Caco-2 (cell line): ENCODE results near the gene ADAM15. TPM values are rescaled to one million over a fixed set of nuclear protein-coding genes. Genes with fewer than 3 reads are reported as not detected.

Experiments used
- Bru-seq: library from RNA; stranded (reverse); fragments of 400-500 nt; gene quantifications from one replicate; lab custom pipeline; 2021; lab: Mats Ljungman, UMichigan
- BruChase-seq, 2 experiments: library from RNA; stranded (reverse); fragments of 400-500 nt; gene quantifications; one replicate each; lab custom pipeline; 2021; lab: Mats Ljungman, UMichigan
- BruUV-seq: library from RNA; stranded (reverse); fragments of 400-500 nt; replicated peaks from 2 replicates; lab custom pipeline; 2021; lab: Mats Ljungman, UMichigan
- CTCF ChIA-PET: fragments of 300-600 bp; sonication (Branson Sonifier 250); formaldehyde crosslinking; loops from one replicate; lab custom pipeline; 2022; ENCODE audit warnings: antibody characterized with exemption; lab: Charles Lee
- POLR2A ChIA-PET: fragments of 300-600 bp; sonication (Branson Sonifier 250); formaldehyde crosslinking; loops from one replicate; lab custom pipeline; 2022; ENCODE audit warnings: antibody characterized with exemption; lab: Charles Lee
- DNase-seq, 2 experiments: peaks; one replicate each; pipeline versions ENCODE4 v3.0.0 to v3.0.0-alpha.2; 2020 to 2022
- H3K27me3 ChIP-seq: replicated peaks from 2 replicates; pipeline ENCODE4 v1.6.0; 2011; ENCODE audit warnings: low read length; ENCODE audit not compliant: control insufficient read depth, insufficient read depth
- H3K36me3 ChIP-seq: 2 replicates; pipeline ENCODE4 v1.5.1; 2011; ENCODE audit warnings: low read length; ENCODE audit not compliant: control insufficient read depth, insufficient read depth
- H3K4me1 ChIP-seq: fragments of 250-450 bp; sonication (Bioruptor Pico); 2 replicates; pipeline ENCODE4 v1.5.1; 2020; ENCODE audit warnings: mild to moderate bottlenecking
- H3K4me3 ChIP-seq: 2 replicates; pipeline ENCODE4 v1.5.1; 2011; ENCODE audit warnings: low read depth, mild to moderate bottlenecking, control low read depth, low read length
- H3K9me3 ChIP-seq: fragments of 250-450 bp; sonication (Bioruptor Pico); 2 replicates; pipeline ENCODE4 v1.5.1; 2020; ENCODE audit warnings: mild to moderate bottlenecking, moderate library complexity
- H3K27ac Mint-ChIP-seq: one replicate; pipeline ENCODE4 v1.8.0; 2022; ENCODE audit warnings: mixed read lengths; ENCODE audit not compliant: unreplicated experiment
- H3K27me3 Mint-ChIP-seq: one replicate; pipeline ENCODE4 v1.8.0; 2022; ENCODE audit warnings: mixed read lengths; ENCODE audit not compliant: insufficient read depth, unreplicated experiment
- H3K36me3 Mint-ChIP-seq: one replicate; pipeline ENCODE4 v1.8.0; 2022; ENCODE audit warnings: mild to moderate bottlenecking, mixed read lengths; ENCODE audit not compliant: insufficient read depth, unreplicated experiment
- H3K4me1 Mint-ChIP-seq: one replicate; pipeline ENCODE4 v1.8.0; 2022; ENCODE audit warnings: low read depth, mixed read lengths; ENCODE audit not compliant: unreplicated experiment
- H3K4me3 Mint-ChIP-seq: one replicate; pipeline ENCODE4 v1.8.0; 2022; ENCODE audit warnings: mild to moderate bottlenecking, moderate library complexity, mixed read lengths; ENCODE audit not compliant: unreplicated experiment
- H3K9me3 Mint-ChIP-seq: one replicate; pipeline ENCODE4 v1.8.0; 2022; ENCODE audit warnings: mixed read lengths; ENCODE audit not compliant: unreplicated experiment
- CTCF ChIP-seq, 2 experiments: fragments of 200-600 bp in 1 of 2; IDR thresholded peaks; 1 replicate in 1 of 2; 2 replicates in 1 of 2; pipeline versions ENCODE4 v1.5.1 to v1.8.0; 2011 to 2022; ENCODE audit warnings: antibody characterized with exemption in 1 of 2, control low read depth in 1 of 2, inconsistent platforms in 1 of 2, low read depth in 1 of 2, low read length in 1 of 2, mild to moderate bottlenecking in 1 of 2, moderate library complexity in 1 of 2; ENCODE audit not compliant: insufficient read depth in 1 of 2, severe bottlenecking in 1 of 2, unreplicated experiment in 1 of 2
- intact Hi-C: fragments of 100-400 bp; cut with micrococcal nuclease; formaldehyde crosslinking; loops from one replicate; pipeline ENCODE4 v1.10.0; 2022; ENCODE audit not compliant: unreplicated experiment
- long read RNA-seq: library from polyadenylated mRNA; stranded (forward); transcript quantifications from one replicate; pipeline ENCODE4 v2.0.0, GENCODE V29; 2022
- total RNA-seq: library from RNA; stranded (reverse); gene quantifications from 2 replicates; pipeline ENCODE4 v1.2.3, GENCODE V29; 2022

The ADAM15 gene
- total RNA-seq (44.0 and 48.2 TPM in 2 replicates), Bru-seq, nascent RNA (percentile 43 among the genes with signal in this experiment), BruChase-seq, experiment 1, labeled RNA remaining after a 2-hour chase (percentile 53 among the genes with signal in this experiment), BruChase-seq, experiment 2, labeled RNA remaining after a 6-hour chase (percentile 59 among the genes with signal in this experiment)
- long read RNA-seq, partial matches to known transcripts, result 2 of 9 reads
- long read RNA-seq, other reads (novel, unspliced or antisense), result 3 of 9 reads

GRCh38 chr1:155050560-155051341, at the start of gene ADAM15:
ADAM15 (plus strand) TSS chr1:155051316; CDS start chr1:155051387, 71 bp downstream.
- H3K27me3 ChIP-seq, result no peaks in the 10 kb centered on the region
- peaks cover 20% of the 10 kb centered on the region for H3K4me1 ChIP-seq
- no peaks in the 10 kb centered on the region for H3K36me3 ChIP-seq
- Mint-ChIP-seq H3K27ac (peak within 1 kb of the TSS; percentile 86), H3K36me3 (peaks cover 5% of the 10 kb centered on the region), H3K27me3 (no peaks in the 10 kb centered on the region), H3K9me3 (no peaks in the 10 kb centered on the region), H3K4me3 (peak within 1 kb of the TSS; percentile 88), H3K4me1 (peaks cover 19% of the 10 kb centered on the region)
- peak within 1 kb of the TSS; percentile 61 for H3K4me3 ChIP-seq
- intact Hi-C loops, result loop anchor here (1.0 to 2.0 kb wide), 4 partner anchors 11 to 123 kb away; partner anchors contain the start of genes KRTCAP2, TRIM46 and ZBTB7B
- peak; percentile 80 to 90 for DNase-seq
- no peaks in the 10 kb centered on the region for H3K9me3 ChIP-seq
- no TSS peak for BruUV-seq
- peak; percentile 86 to 90 for TF ChIP-seq CTCF (IDR thresholded peaks at IDR 0.05; ENCODE audit: insufficient read depth in 1 of 2, low read depth in 1 of 2, low read length in 1 of 2, severe bottlenecking in 1 of 2, unreplicated experiment in 1 of 2)
- ChIA-PET POLR2A (interaction anchor here (0.5 to 1.0 kb wide), 10 partner anchors 9 to 146 kb away, joined by 3 to 9 read pairs (median 4); partner anchors contain the start of gene PMVK), CTCF (interaction anchor here (0.6 to 1.8 kb wide), 25 partner anchors 9 to 444 kb away, joined by 3 to 21 read pairs (median 5); partner anchors contain the start of genes EFNA4, FLAD1, KRTCAP2 and PMVK)

GRCh38 chr1:155001425-155001674, 49.8 kb upstream of the ADAM15 start:
- H3K27me3 Mint-ChIP-seq, result no peaks in the 10 kb centered on the region
- H3K4me1 ChIP-seq, result peaks cover 19% of the 10 kb centered on the region
- no peaks in the 10 kb centered on the region for H3K9me3 ChIP-seq
- H3K4me1 Mint-ChIP-seq, result peaks cover 25% of the 10 kb centered on the region
- DNase-seq, result no peak
- CTCF ChIA-PET, result interaction anchor here (1.0 kb wide), 2 partner anchors 15 to 28 kb away, joined by 3 to 5 read pairs; no protein-coding TSS in a partner anchor
- TSS peak; percentile 2 for BruUV-seq
- H3K4me3 ChIP-seq, result peak overlapping the region; percentile 92
- H3K27me3 ChIP-seq, result no peaks in the 10 kb centered on the region
- peak overlapping the region; percentile 96 for H3K27ac Mint-ChIP-seq
- TF ChIP-seq CTCF (IDR thresholded peaks at IDR 0.05; ENCODE audit: insufficient read depth in 1 of 2, low read depth in 1 of 2, low read length in 1 of 2, severe bottlenecking in 1 of 2, unreplicated experiment in 1 of 2), result no peak
- intact Hi-C loops, result loop anchor here (2.0 to 5.0 kb wide), 3 partner anchors 81 to 443 kb away; partner anchors contain the start of genes EFNA1 and UBE2Q1
- H3K36me3 Mint-ChIP-seq, result peaks cover 38% of the 10 kb centered on the region
- POLR2A ChIA-PET, result interaction anchor here (0.6 to 0.9 kb wide), 3 partner anchors 18 to 65 kb away, joined by 3 to 4 read pairs (median 3); partner anchors contain the start of genes FLAD1 and PMVK
- H3K36me3 ChIP-seq, result peaks cover 4% of the 10 kb centered on the region
- peak overlapping the region; percentile 96 for H3K4me3 Mint-ChIP-seq
- H3K9me3 Mint-ChIP-seq, result no peaks in the 10 kb centered on the region
